Muscle layer of colon (tissue), 2 donors: ENCODE data around the gene PRAC1.
A peak's percentile ranks its signal among the peaks of the same experiment; 100 is the strongest.

Source experiments
- H3K27ac ChIP-seq: one replicate; pipeline ENCODE4 v1.7.0; 2013; ENCODE audit warnings: low read depth, mild to moderate bottlenecking, low read length, moderate library complexity
- H3K27me3 ChIP-seq, 2 donors: one replicate each; pipeline ENCODE4 v1.7.0; 2013; ENCODE audit warnings: low read length in 2 of 2, mild to moderate bottlenecking in 2 of 2; ENCODE audit not compliant: insufficient read depth in 2 of 2, control insufficient read depth in 1 of 2
- H3K36me3 ChIP-seq: one replicate; pipeline ENCODE4 v1.7.0; 2013; ENCODE audit warnings: mild to moderate bottlenecking, low read length; ENCODE audit not compliant: insufficient read depth
- H3K4me1 ChIP-seq: one replicate; pipeline ENCODE4 v1.7.0; 2013; ENCODE audit warnings: mild to moderate bottlenecking, low read length; ENCODE audit not compliant: insufficient read depth
- H3K4me3 ChIP-seq, 2 donors: one replicate each; pipeline ENCODE4 v1.7.0; 2013; ENCODE audit warnings: low read length in 2 of 2, low read depth in 1 of 2, mild to moderate bottlenecking in 1 of 2, moderate library complexity in 1 of 2
- H3K9ac ChIP-seq: one replicate; pipeline ENCODE4 v1.7.0; 2013; ENCODE audit warnings: low read length
- H3K9me3 ChIP-seq: one replicate; pipeline ENCODE4 v1.7.0; 2013; ENCODE audit warnings: mild to moderate bottlenecking, low read length
- donor health status: abdominal sarcoma.
- donor health status: Adenocarcinoma of cecum.

Gene PRAC1

DNA sequence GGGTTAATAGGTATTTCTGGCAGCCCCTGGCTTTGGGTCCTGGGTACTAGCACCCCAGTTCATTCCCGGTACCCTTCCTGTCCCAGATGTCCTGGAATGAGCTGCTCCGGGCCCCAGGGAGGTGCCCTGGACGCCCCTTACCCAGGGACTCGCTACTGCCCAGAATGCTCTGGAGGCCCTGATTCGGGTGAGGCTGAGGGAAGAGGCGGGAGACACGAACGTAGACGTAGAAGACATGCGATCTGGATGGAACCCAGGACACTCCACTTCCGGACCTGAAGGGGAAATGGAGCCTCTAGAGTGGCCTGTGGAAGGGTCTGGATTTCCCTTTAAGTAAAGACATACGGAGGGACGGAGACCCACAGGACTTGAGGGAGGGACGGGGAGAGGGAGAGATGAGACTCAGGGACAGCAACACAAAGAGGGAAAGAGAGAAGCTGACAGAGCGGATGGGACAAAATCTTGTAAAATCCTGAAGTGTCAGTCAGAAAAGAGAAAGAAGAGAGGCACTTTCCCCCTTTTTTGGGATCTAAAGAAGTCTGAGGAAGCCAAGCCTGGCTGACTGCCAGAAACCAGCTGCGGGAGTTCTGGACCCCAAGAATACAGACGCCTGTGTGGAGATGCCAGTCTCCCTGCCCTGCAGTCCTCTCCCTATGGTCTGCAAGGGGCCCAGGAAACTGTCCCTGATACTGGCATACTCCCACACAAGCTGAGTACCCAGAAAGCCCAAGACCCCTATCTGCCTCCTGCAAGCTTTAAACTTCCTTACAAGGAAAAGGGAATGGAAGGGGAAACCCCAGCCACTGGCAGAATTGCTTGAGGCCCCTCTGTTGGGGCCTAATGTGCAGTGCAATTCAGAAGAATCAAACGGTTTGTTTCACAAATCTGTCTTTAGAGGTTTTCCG lies 7.3 kb upstream of the PRAC1 start:
- no peak overlapping the region for H3K4me3 ChIP-seq

DNA sequence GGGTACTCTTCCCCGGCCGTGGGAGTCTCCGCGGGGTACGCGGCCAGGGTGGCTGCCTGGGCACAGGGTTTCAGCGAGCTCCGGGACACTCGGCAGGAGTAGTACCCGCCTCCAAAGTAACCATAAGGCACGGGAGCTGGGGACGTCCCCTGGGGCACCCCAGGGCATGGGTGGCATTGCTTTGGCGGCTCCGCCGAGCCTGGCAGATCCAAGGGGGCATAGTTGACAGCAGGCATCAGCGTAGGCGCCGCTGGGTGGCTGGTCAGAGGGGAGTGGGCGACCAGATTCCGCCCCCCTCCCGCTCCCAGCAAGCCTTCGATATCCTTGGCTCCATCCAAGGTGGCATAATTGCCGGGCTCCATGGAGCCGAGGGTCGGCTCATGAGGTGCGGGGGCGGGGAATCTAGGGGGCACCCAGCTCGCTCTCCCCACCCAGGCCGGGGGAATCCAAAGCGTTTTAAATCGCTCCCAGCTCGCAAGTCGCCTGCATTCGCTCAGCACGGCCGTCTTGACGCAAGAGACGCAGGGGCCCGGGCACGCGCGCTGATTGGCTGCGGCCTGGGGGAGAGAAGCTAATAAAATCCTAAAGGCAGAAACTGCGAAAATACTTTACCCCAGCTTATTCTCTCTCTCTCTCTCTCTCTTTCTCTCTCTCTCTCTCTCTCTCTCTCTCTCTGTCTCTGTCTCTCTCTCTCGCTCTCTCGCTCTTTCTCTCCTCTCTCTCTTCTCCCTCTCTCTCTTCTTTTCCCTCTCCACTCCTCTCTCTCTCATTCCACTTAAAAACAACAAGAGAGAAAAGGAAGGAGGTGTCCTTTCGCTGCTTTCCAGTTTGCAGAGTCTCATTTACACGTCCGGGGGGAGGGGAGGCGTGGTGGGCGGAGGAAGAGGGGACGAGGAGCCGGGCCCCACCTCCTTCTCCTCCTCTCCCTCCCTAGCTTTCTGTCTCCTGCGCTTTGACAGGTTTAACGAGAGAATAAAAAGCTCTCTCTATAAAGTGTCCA lies 6.2 kb upstream of the PRAC1 start, which contains the start of gene HOXB13:
TSS of gene HOXB13 (minus strand) at position 519 of the 1,000 bp plus-strand sequence. CDS start at position 362, 157 bp downstream.
- peaks cover 91 to 100% of the 10 kb centered on the region in 2 donors for H3K27me3 ChIP-seq
- H3K4me1 ChIP-seq, result peaks cover 30% of the 10 kb centered on the region
- no peaks in the 10 kb centered on the region for H3K36me3 ChIP-seq
- H3K27ac ChIP-seq, result no peak within 1 kb of the TSS
- peak within 1 kb of the TSS in 1 of 2 donors; percentile 45 for H3K4me3 ChIP-seq
- H3K9me3 ChIP-seq, result no peaks in the 10 kb centered on the region
- no peak within 1 kb of the TSS for H3K9ac ChIP-seq

More for the DNA sequence above, 7.3 kb upstream of the PRAC1 start:
- Histone ChIP-seq H3K9me3 (no peaks in the 10 kb centered on the region), H3K9ac (no peak overlapping the region), H3K36me3 (no peaks in the 10 kb centered on the region), H3K27ac (no peak overlapping the region), H3K27me3 (peaks cover 93 to 100% of the 10 kb centered on the region in 2 donors), H3K4me1 (peaks cover 21% of the 10 kb centered on the region)

DNA sequence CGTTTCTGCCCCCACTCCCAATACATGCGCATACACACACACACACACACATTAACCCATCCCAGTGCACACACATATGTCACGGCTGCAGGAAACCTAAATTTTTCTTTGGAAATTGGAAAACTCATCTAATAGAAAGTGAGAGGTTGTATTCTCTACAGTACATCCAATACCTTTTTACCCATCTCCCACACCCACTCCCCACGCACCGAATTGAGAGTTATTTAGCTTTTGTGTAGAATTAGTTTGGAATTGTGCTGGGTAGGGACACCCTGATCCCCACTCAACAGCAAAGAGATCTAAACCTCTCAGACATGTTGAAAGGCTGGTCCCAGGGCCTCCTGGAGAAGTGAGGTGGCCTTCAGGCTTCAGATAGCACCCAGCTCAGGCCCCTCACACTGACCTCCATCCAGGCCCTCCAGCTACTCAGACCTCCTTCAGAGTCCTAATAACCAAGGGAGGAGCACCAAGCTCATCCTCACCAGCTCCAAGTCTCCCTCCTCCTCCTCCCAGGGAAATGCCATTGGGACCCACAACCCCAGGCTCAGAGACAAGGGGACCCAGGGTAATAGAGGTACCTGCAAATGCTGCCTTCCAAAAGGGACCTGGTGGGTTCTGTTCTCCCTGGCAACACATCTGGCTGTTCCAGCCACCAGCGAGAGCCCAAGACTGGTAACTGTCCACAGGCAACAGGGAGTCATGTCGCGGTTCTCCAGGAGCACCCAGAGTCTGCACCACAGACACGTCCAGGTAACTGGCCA lies 5.3 kb upstream of the PRAC1 start:
- H3K9ac ChIP-seq, result no peak overlapping the region
- no peaks in the 10 kb centered on the region for H3K9me3 ChIP-seq
- peaks cover 29% of the 10 kb centered on the region for H3K4me1 ChIP-seq
- no peak overlapping the region for H3K27ac ChIP-seq
- H3K4me3 ChIP-seq, result no peak overlapping the region
- H3K36me3 ChIP-seq, result no peaks in the 10 kb centered on the region
- peaks cover 91 to 100% of the 10 kb centered on the region in 2 donors for H3K27me3 ChIP-seq

DNA sequence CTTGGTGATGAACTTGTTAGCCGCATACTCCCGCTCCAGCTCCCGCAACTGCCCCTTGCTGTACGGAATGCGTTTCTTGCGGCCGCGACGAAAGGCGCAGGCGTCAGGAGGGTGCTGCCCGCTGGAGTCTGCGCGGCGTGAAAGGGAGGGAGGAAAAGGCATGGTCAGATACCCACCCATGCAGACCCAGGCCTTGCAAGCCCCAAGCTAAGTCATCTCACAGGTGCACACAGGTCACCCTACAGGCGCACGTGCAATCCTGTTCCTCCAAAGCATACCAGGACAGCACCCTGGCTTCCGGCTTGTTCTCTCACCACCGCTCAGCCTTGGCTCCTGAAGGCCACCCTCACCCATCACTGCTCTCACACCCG lies 4.6 kb upstream of the PRAC1 start:
- peaks cover 92 to 100% of the 10 kb centered on the region in 2 donors for H3K27me3 ChIP-seq

DNA sequence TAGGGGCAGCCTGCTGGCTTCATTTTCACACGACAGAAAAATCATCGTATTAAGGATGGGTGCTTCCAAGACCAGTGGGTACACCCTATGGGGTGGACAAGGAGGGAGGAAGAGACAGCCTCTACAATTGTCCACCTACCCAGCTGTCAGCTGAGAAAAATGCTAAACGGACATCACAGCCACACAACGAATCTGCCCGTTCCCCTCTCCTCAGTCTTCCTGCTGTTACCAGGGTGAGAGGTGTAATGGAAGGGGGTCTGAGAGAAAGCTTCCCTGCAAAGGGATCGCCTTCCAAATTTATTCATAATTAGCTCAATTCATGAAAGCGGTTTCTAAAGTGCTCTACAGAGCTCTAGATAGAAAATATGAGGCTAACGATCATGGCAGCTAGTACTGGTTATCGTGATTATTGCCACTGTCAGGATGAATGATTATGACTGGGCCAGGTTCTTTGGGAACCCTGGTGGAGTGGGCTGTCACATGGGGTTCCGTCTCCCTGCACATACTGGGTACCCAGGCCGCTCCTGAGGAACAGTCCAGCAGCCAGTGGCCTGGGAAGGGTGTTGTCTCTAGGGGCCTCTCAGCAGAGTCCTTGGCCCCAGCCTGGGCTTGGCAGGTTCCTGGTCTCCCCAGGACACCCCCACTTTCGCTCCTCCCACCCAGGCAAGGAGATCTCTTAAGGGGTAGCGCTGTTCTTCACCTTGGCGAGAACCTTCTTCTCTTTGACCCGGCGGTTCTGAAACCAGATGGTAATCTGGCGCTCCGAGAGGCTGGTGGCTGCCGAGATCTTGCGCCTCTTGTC lies 4.0 kb upstream of the PRAC1 start:
- Histone ChIP-seq H3K4me1 (peaks cover 29% of the 10 kb centered on the region), H3K4me3 (no peak overlapping the region), H3K27ac (no peak overlapping the region), H3K27me3 (peaks cover 90 to 99% of the 10 kb centered on the region in 2 donors), H3K9ac (no peak overlapping the region), H3K9me3 (no peaks in the 10 kb centered on the region), H3K36me3 (no peaks in the 10 kb centered on the region)

More for the DNA sequence above, 4.6 kb upstream of the PRAC1 start:
- no peak overlapping the region for H3K4me3 ChIP-seq
- peaks cover 29% of the 10 kb centered on the region for H3K4me1 ChIP-seq
- no peaks in the 10 kb centered on the region for H3K9me3 ChIP-seq
- no peaks in the 10 kb centered on the region for H3K36me3 ChIP-seq
- no peak overlapping the region for H3K9ac ChIP-seq
- H3K27ac ChIP-seq, result no peak overlapping the region

DNA sequence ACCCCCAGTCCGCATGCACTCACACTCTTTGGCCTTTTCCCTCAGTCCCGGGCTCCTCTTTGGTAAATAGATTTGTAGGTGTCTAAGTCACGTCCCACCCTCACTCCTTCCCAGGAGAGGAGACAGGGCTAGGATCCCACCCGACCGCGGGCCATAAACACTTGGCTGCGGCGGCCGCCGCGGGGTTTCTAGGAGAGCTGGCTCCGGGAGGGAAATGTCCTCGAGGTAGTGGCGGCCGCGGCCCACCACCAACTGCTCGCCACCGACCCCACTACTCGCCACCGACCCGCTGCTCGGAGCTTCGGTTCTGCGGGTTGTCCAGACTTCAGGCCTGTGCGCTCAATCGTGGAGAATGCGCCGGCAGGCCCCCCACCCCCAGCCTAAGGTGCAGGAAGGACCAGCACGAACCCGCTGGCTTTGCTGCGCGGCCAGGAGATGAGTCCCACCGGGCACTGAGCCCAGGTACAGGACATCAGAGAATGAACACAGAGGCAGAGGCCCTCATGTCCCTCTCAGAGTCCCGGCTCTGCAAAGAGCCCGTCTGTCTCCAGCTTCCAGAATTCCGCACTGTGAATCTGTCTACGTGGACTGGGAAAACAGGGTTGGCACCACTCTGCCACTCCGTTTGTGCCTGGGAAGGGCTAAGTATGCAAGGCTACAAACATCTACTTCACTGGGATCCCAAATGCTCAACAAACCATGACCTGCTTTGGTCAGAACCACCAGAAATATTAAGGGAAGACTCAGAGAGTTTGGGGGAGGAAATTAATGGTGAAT lies 3.2 kb upstream of the PRAC1 start:
- Histone ChIP-seq H3K9ac (no peak overlapping the region), H3K36me3 (no peaks in the 10 kb centered on the region)

DNA sequence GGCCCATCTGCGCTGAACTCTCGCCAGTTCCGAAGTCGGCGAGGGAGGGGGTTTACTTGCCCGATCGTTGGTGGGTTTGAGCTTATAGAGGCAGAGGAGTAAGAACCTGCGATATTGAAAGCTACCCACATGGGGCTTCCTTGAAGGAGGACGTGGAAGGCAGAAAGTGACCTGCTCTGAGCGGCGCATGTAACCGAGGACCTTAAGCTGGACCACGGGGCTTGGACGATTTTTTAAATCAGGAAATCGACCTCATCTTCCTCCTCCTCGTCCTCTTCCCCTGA lies 2.6 kb upstream of the PRAC1 start:
- Histone ChIP-seq H3K27me3 (peaks cover 93 to 99% of the 10 kb centered on the region in 2 donors), H3K9ac (no peak overlapping the region), H3K9me3 (no peaks in the 10 kb centered on the region), H3K4me3 (peak overlapping the region in 1 of 2 donors; percentile 7), H3K27ac (no peak overlapping the region), H3K36me3 (no peaks in the 10 kb centered on the region), H3K4me1 (peaks cover 29% of the 10 kb centered on the region)

More for the DNA sequence above, 3.2 kb upstream of the PRAC1 start:
- Histone ChIP-seq H3K27ac (no peak overlapping the region), H3K4me1 (peaks cover 29% of the 10 kb centered on the region), H3K27me3 (peaks cover 93 to 99% of the 10 kb centered on the region in 2 donors), H3K9me3 (no peaks in the 10 kb centered on the region), H3K4me3 (peak overlapping the region in 1 of 2 donors; percentile 7)

DNA sequence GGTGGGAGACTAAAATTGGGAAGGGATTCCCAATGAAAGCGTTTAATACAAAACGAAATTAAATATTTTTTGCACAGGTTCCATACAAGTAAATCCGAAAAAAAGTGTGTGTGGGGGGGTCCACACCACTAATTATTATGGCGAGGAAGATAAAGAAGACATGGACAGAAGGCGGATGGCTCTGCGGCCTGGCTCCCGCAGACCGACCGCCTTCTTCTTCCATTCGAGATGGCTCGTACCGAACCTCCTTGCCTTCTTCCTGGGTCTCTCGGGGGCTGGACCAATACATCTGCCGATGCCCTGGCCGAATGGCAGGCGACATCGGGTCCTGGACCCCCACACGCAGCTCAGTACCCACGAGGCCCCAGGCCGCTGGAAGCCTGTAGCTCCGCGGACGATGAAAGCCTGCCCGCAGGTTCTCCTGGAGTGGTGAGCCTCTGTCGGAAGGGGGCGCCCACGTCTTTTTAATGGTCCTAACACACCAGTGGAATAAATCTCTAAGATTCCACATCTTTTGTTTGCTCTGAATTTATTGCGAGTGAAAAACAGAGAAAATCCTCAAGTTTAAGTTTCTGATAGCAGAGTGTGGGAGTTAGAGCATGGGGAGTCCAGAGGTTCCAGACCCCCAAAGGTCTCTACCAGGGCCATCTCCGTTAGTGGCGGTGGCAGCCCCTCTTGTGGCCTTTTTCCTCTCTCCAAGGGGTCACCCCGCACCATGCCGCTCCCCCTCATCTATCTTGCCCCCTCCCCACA lies 2.1 kb upstream of the PRAC1 start:
- Histone ChIP-seq H3K9ac (no peak overlapping the region), H3K27me3 (peaks cover 93 to 99% of the 10 kb centered on the region in 2 donors), H3K36me3 (no peaks in the 10 kb centered on the region), H3K9me3 (no peaks in the 10 kb centered on the region), H3K4me1 (peaks cover 29% of the 10 kb centered on the region), H3K4me3 (peak overlapping the region in 1 of 2 donors; percentile 7), H3K27ac (no peak overlapping the region)

DNA sequence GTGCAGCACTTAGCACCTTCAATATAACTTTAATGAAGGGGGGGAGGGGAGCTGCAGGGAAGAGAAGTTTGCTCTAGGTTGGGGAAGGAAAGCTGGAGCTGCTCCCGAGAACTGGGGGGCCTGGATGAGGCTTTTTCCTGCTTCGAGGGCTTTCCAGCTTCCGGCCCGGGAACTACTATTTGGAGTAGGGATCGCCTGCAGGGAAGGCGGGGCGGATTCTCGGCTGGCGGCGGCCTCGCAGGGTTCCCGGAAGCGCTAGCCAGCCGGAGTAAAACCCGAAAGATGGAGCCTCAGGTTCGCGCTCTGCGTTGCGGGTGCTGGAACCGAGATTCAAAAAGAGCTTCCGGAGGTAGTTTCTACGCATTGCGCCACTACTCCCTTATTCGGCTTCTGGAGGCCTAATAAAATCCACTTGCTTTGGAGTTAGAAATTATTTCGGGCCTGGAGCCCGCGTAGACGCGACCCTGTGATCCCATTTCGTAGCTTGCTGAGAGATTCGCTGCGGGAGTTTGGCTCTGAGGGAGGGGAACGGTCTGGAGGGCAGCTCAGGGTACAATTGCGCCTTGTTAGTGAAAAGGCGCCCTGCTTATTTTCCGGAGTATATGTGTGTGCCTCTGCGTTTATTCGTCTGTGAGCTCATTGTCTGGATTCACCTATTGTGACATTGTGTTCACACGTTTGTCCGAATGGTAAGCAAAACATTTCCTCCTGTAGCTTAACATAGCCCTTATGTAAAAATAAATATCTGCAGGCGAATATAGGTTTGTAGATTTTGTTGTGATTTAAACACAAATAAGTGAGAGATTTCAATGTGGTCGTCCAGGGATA lies 1.3 kb upstream of the PRAC1 start:
- H3K9ac ChIP-seq, result no peak overlapping the region
- peaks cover 29% of the 10 kb centered on the region for H3K4me1 ChIP-seq
- H3K36me3 ChIP-seq, result no peaks in the 10 kb centered on the region
- H3K9me3 ChIP-seq, result no peaks in the 10 kb centered on the region
- no peak overlapping the region for H3K4me3 ChIP-seq
- H3K27ac ChIP-seq, result no peak overlapping the region
- peaks cover 94 to 99% of the 10 kb centered on the region in 2 donors for H3K27me3 ChIP-seq
